HG03025 (cell line): ENCODE data around the gene CRB3.

Experiments
- ATAC-seq: cut with Tn5 transposase; IDR thresholded peaks from one replicate; pipeline ENCODE4 v1.9.1; 2021; ENCODE audit warnings: mild to moderate bottlenecking, moderate library complexity; ENCODE audit not compliant: unreplicated experiment, low FRiP score

Gene CRB3

DNA sequence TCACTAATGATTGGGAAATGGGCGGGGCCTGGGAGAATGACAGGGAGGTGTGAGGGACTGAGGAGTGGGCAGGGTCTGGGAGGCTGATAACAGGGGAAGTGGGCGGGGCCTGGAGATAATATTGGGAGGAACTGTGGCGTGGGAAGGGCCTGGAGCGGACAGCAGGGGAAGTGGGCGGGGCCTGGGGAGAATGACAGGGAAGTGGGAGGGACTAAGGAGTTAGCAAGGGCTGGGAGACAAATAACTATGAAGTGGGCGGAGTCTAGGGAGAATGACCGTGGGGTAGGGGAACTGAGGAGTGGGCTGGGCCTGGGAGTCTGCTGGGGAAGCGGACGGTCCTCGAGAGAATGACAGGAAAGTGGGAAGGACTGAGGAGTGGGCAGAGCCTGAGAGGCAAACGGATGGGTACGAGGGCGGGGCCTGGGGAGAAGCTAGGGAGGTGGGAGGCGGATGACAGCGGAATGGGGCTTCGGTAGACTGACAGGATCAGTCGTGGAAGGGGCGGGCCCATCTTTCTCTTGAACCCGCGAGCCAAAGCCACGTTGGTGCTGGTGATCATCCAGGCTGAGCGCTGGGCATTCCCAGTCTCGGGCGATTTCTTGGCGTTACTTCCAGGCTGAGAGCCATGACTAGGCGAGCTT, 52.1 kb downstream of the CRB3 start:
- no peak for ATAC-seq
